AG09309 (cell line): ENCODE measurements around the gene CAMK1D.
"Not testable (repeated sequence)": the region's sequence is repeated elsewhere in the genome, so short reads cannot be mapped to it uniquely, and the experiment has no call there.

Experiments
- DNase-seq: peaks from one replicate; pipeline ENCODE4 v3.0.0-alpha.2; 2010; ENCODE audit warnings: low read depth
- H3K4me3 ChIP-seq: 2 replicates; pipeline ENCODE4 v1.5.1; 2011; ENCODE audit warnings: mild to moderate bottlenecking, low read depth, low read length, moderate library complexity; ENCODE audit not compliant: control insufficient read depth
- CTCF ChIP-seq: IDR thresholded peaks from 2 replicates; pipeline ENCODE4 v1.5.1; 2011; ENCODE audit warnings: mild to moderate bottlenecking, low read depth, low read length, inconsistent platforms; ENCODE audit not compliant: insufficient read depth, control insufficient read depth; ENCODE audit errors: missing control alignments

CAMK1D gene

GRCh38 chr10:12355384-12355783 lies 6.0 kb downstream of the CAMK1D start:
- no peak for TF ChIP-seq CTCF
- DNase-seq = no peak
- H3K4me3 ChIP-seq = no peak overlapping the region

GRCh38 chr10:12357525-12358151 lies 8.3 kb downstream of the CAMK1D start:
- no peak for DNase-seq
- TF ChIP-seq CTCF = no peak
- no peak overlapping the region for H3K4me3 ChIP-seq

- DNase-seq = no peak
- no peak overlapping the region for H3K4me3 ChIP-seq
- TF ChIP-seq CTCF = no peak
Measured at GRCh38 chr10:12358863-12359564, 9.7 kb downstream of the CAMK1D start.

GRCh38 chr10:12360461-12360860 lies 11.1 kb downstream of the CAMK1D start:
- no peak for DNase-seq
- no peak for TF ChIP-seq CTCF
- no peak overlapping the region for H3K4me3 ChIP-seq

GRCh38 chr10:12361115-12361514 lies 11.8 kb downstream of the CAMK1D start:
- H3K4me3 ChIP-seq, DNase-seq: not testable (repeated sequence)

GRCh38 chr10:12364559-12364958 lies 15.2 kb downstream of the CAMK1D start:
- no peak for TF ChIP-seq CTCF
- no peak for DNase-seq
- H3K4me3 ChIP-seq = no peak overlapping the region

GRCh38 chr10:12367272-12367671 lies 17.9 kb downstream of the CAMK1D start:
- TF ChIP-seq CTCF = no peak
- no peak overlapping the region for H3K4me3 ChIP-seq
- DNase-seq = no peak
